Stomach (tissue), 9 donors: ENCODE results near the gene LAD1. TPM values are rescaled to one million over a fixed set of nuclear protein-coding genes. Genes with fewer than 3 reads are reported as not detected.

Experiments
- DNase-seq, 2 donors: peaks; one replicate each; pipeline versions ENCODE4 v3.0.0 to v3.0.0-alpha.2; 2013 to 2019
- H3K27ac ChIP-seq, 5 donors: fragments of 200-600 bp in 4 of 5; sonication (generic) in 4 of 5; one replicate each; pipeline ENCODE4 v1.5.1; 2013 to 2019; ENCODE audit warnings: mild to moderate bottlenecking in 1 of 5, moderate library complexity in 1 of 5
- H3K27me3 ChIP-seq, 3 donors: fragments of 200-600 bp; sonication (generic); one replicate each; pipeline ENCODE4 v1.5.1; 2017 to 2019; ENCODE audit warnings: mixed run types in 1 of 3
- H3K36me3 ChIP-seq, 4 donors: fragments of 200-600 bp; sonication (generic); 1 replicate in 3 of 4; 2 replicates in 1 of 4; pipeline ENCODE4 v1.5.1; 2016 to 2019
- H3K4me1 ChIP-seq, 4 donors: fragments of 200-600 bp; sonication (generic); one replicate each; pipeline ENCODE4 v1.5.1; 2016 to 2019
- H3K4me3 ChIP-seq, 4 donors: fragments of 200-600 bp; sonication (generic) in 3 of 4; one replicate each; pipeline ENCODE4 v1.5.1; 2016 to 2019; ENCODE audit warnings: mild to moderate bottlenecking in 1 of 4
- H3K9me3 ChIP-seq, 4 donors: fragments of 200-600 bp; sonication (generic); one replicate each; pipeline ENCODE4 v1.5.1; 2016 to 2019
- EP300 ChIP-seq: sonication (generic); formaldehyde crosslinking; IDR thresholded peaks from one replicate; pipeline ENCODE4 v1.6.1; 2017; ENCODE audit warnings: antibody characterized with exemption
- POLR2A ChIP-seq, 4 donors: fragments of 450-650 bp; IDR thresholded peaks; one replicate each; pipeline ENCODE4 v1.6.1; 2016; ENCODE audit warnings: antibody characterized with exemption in 4 of 4, control low read depth in 2 of 4, mild to moderate bottlenecking in 1 of 4, moderate library complexity in 1 of 4
- POLR2AphosphoS5 ChIP-seq, 3 donors: sonication (generic); formaldehyde crosslinking; IDR thresholded peaks; one replicate each; pipeline ENCODE4 v1.6.1; 2016; ENCODE audit warnings: antibody characterized with exemption in 3 of 3
- WGBS, 5 donors: extraction: QIAGEN DNeasy Blood & Tissue Kit in 3 of 5; methylation state at CpG; one replicate each; pipeline versions ENCODE4 v1.1.5 to v1.1.7; 2013 to 2018; 5-methylcytosine and 5-hydroxymethylcytosine counted together
- intact Hi-C: fragments of 100-400 bp; cut with DNase I; formaldehyde crosslinking; loops from one replicate; pipeline ENCODE4 v1.15.1; 2023; ENCODE audit warnings: low total_unique reads
- polyA plus RNA-seq, 3 donors: library from polyadenylated mRNA; stranded (reverse); fragments of 200-250 nt; gene quantifications; one replicate each; pipeline ENCODE4 v1.2.3, GENCODE V29; 2013
- total RNA-seq, 5 donors: library from RNA; depleted of rRNA; stranded (reverse); fragments of >200 nt; gene quantifications; one replicate each; pipeline versions ENCODE4 v1.1.0 to v1.2.3, GENCODE V29; 2014 to 2016
- TF ChIP-seq, protein P1 (sequence below), 7 experiments: fragments of 450-650 bp in 4 of 7; fragments of 200-600 bp in 3 of 7; sonication (generic) in 3 of 7; IDR thresholded peaks; one replicate each; pipeline ENCODE4 v1.5.1; 2016 to 2019; ENCODE audit warnings: antibody characterized with exemption in 7 of 7, control low read depth in 2 of 7, mild to moderate bottlenecking in 1 of 7
- donor health status: healthy with polysubstance abuse.
- donor health status: Bipolar disorder and iron deficiency.
- donor health status: healthy.

LAD1 gene
- total and polyA plus RNA-seq, 8 donors, result 23.7 to 151 (median 50.9) TPM

DNA sequence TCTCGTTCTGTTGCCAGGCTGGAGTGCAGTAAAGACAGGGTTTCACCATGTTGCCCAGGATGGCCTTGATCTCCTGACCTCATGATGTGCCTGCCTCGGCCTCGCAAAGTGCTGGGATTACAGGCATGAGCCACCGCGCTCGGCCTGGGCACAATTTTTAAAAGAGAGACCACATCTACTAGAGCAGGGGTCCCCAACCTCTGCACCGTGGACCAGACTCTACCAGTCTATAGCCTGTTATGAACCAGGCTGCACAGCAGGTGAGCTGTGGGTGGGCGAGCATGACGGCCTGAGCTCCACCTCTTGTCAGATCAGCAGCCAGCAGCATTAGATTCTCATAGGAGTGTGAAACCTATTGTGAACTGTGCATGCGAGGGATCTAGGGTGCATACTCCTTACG is 42.4 kb downstream of the LAD1 start:
- TF ChIP-seq, protein P1, sequence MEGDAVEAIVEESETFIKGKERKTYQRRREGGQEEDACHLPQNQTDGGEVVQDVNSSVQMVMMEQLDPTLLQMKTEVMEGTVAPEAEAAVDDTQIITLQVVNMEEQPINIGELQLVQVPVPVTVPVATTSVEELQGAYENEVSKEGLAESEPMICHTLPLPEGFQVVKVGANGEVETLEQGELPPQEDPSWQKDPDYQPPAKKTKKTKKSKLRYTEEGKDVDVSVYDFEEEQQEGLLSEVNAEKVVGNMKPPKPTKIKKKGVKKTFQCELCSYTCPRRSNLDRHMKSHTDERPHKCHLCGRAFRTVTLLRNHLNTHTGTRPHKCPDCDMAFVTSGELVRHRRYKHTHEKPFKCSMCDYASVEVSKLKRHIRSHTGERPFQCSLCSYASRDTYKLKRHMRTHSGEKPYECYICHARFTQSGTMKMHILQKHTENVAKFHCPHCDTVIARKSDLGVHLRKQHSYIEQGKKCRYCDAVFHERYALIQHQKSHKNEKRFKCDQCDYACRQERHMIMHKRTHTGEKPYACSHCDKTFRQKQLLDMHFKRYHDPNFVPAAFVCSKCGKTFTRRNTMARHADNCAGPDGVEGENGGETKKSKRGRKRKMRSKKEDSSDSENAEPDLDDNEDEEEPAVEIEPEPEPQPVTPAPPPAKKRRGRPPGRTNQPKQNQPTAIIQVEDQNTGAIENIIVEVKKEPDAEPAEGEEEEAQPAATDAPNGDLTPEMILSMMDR (IDR thresholded peaks at IDR 0.05), result no peak
- TF ChIP-seq EP300, result no peak
- TF ChIP-seq POLR2AphosphoS5 (IDR thresholded peaks at IDR 0.05), result no peak
- no peak for TF ChIP-seq POLR2A (IDR thresholded peaks at IDR 0.05)
- Histone ChIP-seq H3K4me3 (no peak overlapping the region), H3K27ac (no peak overlapping the region), H3K27me3 (peaks cover 0 to 52% (median 0%) of the 10 kb centered on the region in 3 donors), H3K9me3 (no peaks in the 10 kb centered on the region), H3K4me1 (no peaks in the 10 kb centered on the region), H3K36me3 (no peaks in the 10 kb centered on the region)
- 82 to 88% (median 83%) methylated on average over 11 of the region's 11 CpGs for WGBS, 5 donors
- DNase-seq, result no peak
- intact Hi-C loops, result no loop called here

DNA sequence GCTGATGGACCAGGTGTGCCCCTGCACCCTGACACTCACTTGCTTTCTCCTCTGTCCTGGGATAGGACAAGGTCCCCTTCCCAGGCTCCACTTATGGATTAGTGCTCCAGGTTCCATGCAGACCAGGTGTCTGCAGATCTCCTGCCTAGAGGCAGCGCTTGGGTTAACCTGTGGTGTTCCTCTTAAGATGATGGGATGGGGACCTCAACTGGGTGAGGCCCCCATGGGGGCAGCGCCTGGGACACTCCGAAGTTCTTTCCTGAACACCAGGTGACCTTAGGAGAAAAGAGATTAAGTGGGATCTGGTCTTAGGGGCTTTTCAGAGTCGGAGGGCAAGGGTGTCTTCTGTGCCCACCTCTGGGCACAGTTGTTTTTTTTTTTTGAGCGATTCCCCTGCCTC is 42.9 kb downstream of the LAD1 start:
- 88 to 94% (median 90%) methylated on average over 5 of the region's 5 CpGs for WGBS, 5 donors
- Histone ChIP-seq H3K4me3 (no peak overlapping the region), H3K27me3 (peaks cover 0 to 47% (median 0%) of the 10 kb centered on the region in 3 donors), H3K27ac (no peak overlapping the region), H3K9me3 (no peaks in the 10 kb centered on the region), H3K36me3 (no peaks in the 10 kb centered on the region), H3K4me1 (no peaks in the 10 kb centered on the region)
- intact Hi-C loops, result no loop called here
- TF ChIP-seq POLR2AphosphoS5 (IDR thresholded peaks at IDR 0.05), result no peak
- no peak for TF ChIP-seq EP300
- TF ChIP-seq POLR2A (IDR thresholded peaks at IDR 0.05), result no peak
- TF ChIP-seq, protein P1 (IDR thresholded peaks at IDR 0.05), result no peak
- no peak for DNase-seq

DNA sequence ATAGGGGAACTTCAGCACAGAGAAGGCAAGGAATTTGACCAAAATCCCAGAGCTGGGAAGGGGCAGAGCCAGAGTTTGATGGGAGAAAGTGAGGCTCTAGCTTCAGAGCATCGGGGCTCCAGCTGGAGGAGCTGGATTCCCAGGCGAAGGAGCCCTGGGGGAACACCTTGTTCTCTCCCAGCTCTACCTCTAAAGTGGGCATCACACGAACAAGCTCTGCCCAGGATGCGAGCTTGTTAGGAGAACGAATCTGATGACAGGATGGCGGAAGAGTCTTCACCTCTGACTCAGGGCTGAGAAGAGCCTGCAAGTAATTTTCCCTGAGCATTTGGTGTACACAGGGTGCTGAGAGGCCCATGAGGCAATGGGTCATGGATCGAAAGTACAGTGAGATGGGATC is 43.7 kb downstream of the LAD1 start:
- DNase-seq, result no peak
- TF ChIP-seq POLR2AphosphoS5 (IDR thresholded peaks at IDR 0.05) (no peak), EP300 (no peak), POLR2A (IDR thresholded peaks at IDR 0.05) (no peak)
- TF ChIP-seq, protein P1 (IDR thresholded peaks at IDR 0.05), result no peak
- no peaks in the 10 kb centered on the region for H3K36me3 ChIP-seq
- no peaks in the 10 kb centered on the region for H3K4me1 ChIP-seq
- intact Hi-C loops, result no loop called here
- H3K27ac ChIP-seq, result no peak overlapping the region
- 82 to 92% (median 91%) methylated on average over 7 of the region's 7 CpGs for WGBS, 5 donors
- peaks cover 0 to 50% (median 0%) of the 10 kb centered on the region in 3 donors for H3K27me3 ChIP-seq
- H3K4me3 ChIP-seq, result no peak overlapping the region
- H3K9me3 ChIP-seq, result no peaks in the 10 kb centered on the region

DNA sequence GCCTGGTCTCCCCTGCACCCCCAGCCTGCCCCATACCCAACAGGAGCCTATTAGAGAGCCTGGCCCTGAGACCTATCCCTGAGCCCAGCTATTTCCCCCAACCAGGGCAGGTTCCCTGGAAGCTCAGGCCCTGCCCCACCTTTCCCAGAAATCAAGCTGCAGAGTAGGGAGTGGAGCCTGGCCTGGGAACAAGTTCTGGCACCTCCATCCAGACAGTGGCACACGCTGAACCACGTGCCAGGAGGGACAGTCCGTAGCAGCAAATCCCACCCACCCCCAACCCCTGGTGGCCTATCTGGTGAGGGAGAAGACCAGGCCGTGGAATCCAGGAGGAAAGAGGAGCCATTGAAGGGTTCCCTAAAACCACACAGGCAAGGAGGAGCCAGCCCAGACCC is 44.2 kb downstream of the LAD1 start:
- intact Hi-C loops, result no loop called here
- Histone ChIP-seq H3K36me3 (no peaks in the 10 kb centered on the region), H3K27ac (no peak overlapping the region), H3K4me1 (no peaks in the 10 kb centered on the region), H3K9me3 (no peaks in the 10 kb centered on the region), H3K4me3 (no peak overlapping the region), H3K27me3 (peaks cover 0 to 51% (median 0%) of the 10 kb centered on the region in 3 donors)
- WGBS, 5 donors, result 34 to 47% (median 38%) methylated on average over 4 of the region's 4 CpGs
- DNase-seq, result no peak
- TF ChIP-seq EP300 (no peak), POLR2A (IDR thresholded peaks at IDR 0.05) (no peak), POLR2AphosphoS5 (IDR thresholded peaks at IDR 0.05) (no peak)
- TF ChIP-seq, protein P1 (IDR thresholded peaks at IDR 0.05), result no peak
